ENCODE measurements around the gene PEX26. TPM values are rescaled to one million over a fixed set of nuclear protein-coding genes. Genes with fewer than 3 reads are reported as not detected.

The PEX26 gene
- total and polyA plus RNA-seq, 9 of the 15 experiments (the other 6 are each of a cell fraction or from before 2014, with no cell fraction given), result 0.35 to 39.6 (median 17.4) TPM

GRCh38 chr22:18152519-18152918 is 74.7 kb downstream of the PEX26 start:
- Histone ChIP-seq H3K27me3 (ENCODE audit: control insufficient read depth in 2 of 2, insufficient read depth in 2 of 2, low read length in 2 of 2) (peaks cover 7 to 39% of the 10 kb centered on the region in 2 experiments), H3K4me1 (replicated peaks in 1 of 2; ENCODE audit: control insufficient read depth in 2 of 2, insufficient read depth in 2 of 2, low read length in 2 of 2) (peaks cover 0 to 16% of the 10 kb centered on the region in 2 experiments; a peak in 2 of 5 replicates), H3K36me3 (ENCODE audit: control insufficient read depth, insufficient read depth, low read length) (no peaks in the 10 kb centered on the region), H3K4me2 (ENCODE audit: insufficient read depth, low read length) (no peak overlapping the region), H3K9me3 (replicated peaks; ENCODE audit: control insufficient read depth, insufficient read depth, low read depth, low read length) (no peaks in the 10 kb centered on the region), H3K9ac (ENCODE audit: insufficient read depth in 1 of 2, low read depth in 2 of 2, low read length in 2 of 2) (no peak overlapping the region), H3K79me2 (ENCODE audit: control insufficient read depth, insufficient read depth, low read length) (no peaks in the 10 kb centered on the region), H4K20me1 (replicated peaks; ENCODE audit: control insufficient read depth, insufficient read depth, low read length) (no peaks in the 10 kb centered on the region), H2AFZ (ENCODE audit: low read depth, low read length) (no peak overlapping the region), H3K9me1 (ENCODE audit: control insufficient read depth, insufficient read depth, low read length) (no peaks in the 10 kb centered on the region), H3K27ac (ENCODE audit: extremely low read depth, low read depth, low read length) (no peak overlapping the region), H3K4me3 (no peak overlapping the region)
- TF ChIP-seq, protein P1, sequence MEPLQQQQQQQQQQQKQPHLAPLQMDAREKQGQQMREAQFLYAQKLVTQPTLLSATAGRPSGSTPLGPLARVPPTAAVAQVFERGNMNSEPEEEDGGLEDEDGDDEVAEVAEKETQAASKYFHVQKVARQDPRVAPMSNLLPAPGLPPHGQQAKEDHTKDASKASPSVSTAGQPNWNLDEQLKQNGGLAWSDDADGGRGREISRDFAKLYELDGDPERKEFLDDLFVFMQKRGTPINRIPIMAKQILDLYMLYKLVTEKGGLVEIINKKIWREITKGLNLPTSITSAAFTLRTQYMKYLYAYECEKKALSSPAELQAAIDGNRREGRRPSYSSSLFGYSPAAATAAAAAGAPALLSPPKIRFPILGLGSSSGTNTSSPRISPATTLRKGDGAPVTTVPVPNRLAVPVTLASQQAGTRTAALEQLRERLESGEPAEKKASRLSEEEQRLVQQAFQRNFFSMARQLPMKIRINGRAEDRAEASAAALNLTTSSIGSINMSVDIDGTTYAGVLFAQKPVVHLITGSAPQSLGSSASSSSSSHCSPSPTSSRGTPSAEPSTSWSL (CRISPR knock-in tag; IDR thresholded peaks at IDR 0.05; ENCODE audit: borderline replicate concordance), result no peak
- TF ChIP-seq SMAD2 (IDR thresholded peaks at IDR 0.05; ENCODE audit: low read depth, low read length) (no peak), MCM3 (IDR thresholded peaks at IDR 0.05) (no peak), MYC (IDR thresholded peaks at IDR 0.05; ENCODE audit: low read depth, low read length) (no peak), MYC (CRISPR knock-in tag; IDR thresholded peaks at IDR 0.05; ENCODE audit: borderline replicate concordance, low read depth) (no peak), SMAD3 (CRISPR knock-in tag; conservative IDR thresholded peaks at IDR 0.05) (no peak), HINFP (tag; conservative IDR thresholded peaks at IDR 0.05; ENCODE audit: low read depth) (no peak), BHLHE40 (IDR thresholded peaks at IDR 0.05; ENCODE audit: low read length) (no peak), E4F1 (CRISPR knock-in tag; IDR thresholded peaks at IDR 0.05; ENCODE audit: borderline replicate concordance) (no peak), ZNF79 (CRISPR knock-in tag; IDR thresholded peaks at IDR 0.05; ENCODE audit: low read depth) (no peak), GTF2A2 (tag; IDR thresholded peaks at IDR 0.05) (no peak), POLR3A (IDR thresholded peaks at IDR 0.05; ENCODE audit: borderline replicate concordance, extremely low read depth, insufficient read depth, insufficient read length) (no peak)
- intact Hi-C loops (cut with micrococcal nuclease), result no loop called here
- no peak for FAIRE-seq
- in situ Hi-C loops (cut with MboI), result loop anchor here (25.0 kb wide), 2 partner anchors 610 to 735 kb away; no protein-coding TSS in a partner anchor
- CTCF ChIA-PET (ENCODE audit: low intra/inter-chr PET ratio), result no interaction called here
- BruUV-seq (replicated peaks), result no TSS peak
- no peak for ATAC-seq
- POLR2A ChIA-PET, result interaction anchor here (0.6 to 1.1 kb wide), 3 partner anchors 12 to 28 kb away, joined by 3 to 4 read pairs (median 3); no protein-coding TSS in a partner anchor
- 14% methylated on average over 8 of the region's 8 CpGs for WGBS (ENCODE audit: insufficient coverage, low coverage, missing lambda C conversion rate)
- peak in 1 of 4 experiments; percentile 7 for DNase-seq (ENCODE audit: extremely low read depth in 1 of 4, low spot score in 3 of 4)
